Transverse colon (tissue), 3 donors: ENCODE results near the gene LCE1C.

Source experiments
- CTCF ChIP-seq, 5 experiments: fragments of 200-600 bp in 3 of 5; fragments of 450-650 bp in 2 of 5; sonication (generic) in 3 of 5; IDR thresholded peaks; 1 replicate in 2 of 5; 2 replicates in 3 of 5; pipeline ENCODE4 v1.5.1; 2016 to 2017; ENCODE audit warnings: antibody characterized with exemption in 5 of 5, inconsistent platforms in 3 of 5, mild to moderate bottlenecking in 2 of 5, moderate library complexity in 1 of 5
- POLR2A ChIP-seq: fragments of 450-650 bp; IDR thresholded peaks from one replicate; pipeline ENCODE4 v1.6.1; 2016; ENCODE audit warnings: antibody characterized with exemption, mild to moderate bottlenecking, moderate library complexity

GRCh38 chr1:152783095-152783494 is 23.4 kb downstream of the LCE1C start:
- TF ChIP-seq CTCF (IDR thresholded peaks at IDR 0.05) = no peak
- TF ChIP-seq POLR2A = no peak
